ENCODE results near the gene ASS1.

DNA sequence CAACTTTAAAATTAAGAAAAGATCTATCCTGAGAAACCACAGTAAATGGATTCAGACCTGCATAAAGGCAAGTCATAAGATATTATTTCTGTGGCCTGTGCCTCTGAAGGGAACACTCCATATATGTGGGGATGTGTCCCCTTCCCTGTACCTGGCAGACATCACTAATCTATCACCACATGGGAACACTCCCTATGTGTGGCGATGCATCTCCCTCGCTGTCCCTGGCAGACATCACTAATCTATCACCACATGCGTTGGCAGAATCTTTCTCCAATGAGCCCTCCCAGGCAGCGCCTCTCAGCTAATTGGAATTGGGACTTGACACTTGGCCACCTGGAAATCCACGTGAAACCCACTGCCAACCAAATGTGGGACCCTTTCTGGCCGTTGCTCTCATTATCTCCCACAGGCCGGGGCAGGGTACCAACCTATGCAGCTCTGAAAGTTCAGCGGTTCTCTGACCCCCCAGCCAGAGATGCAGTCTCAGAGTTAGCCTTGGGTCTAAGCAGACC is 25.2 kb upstream of the ASS1 start:
- TF ChIP-seq, protein P1, sequence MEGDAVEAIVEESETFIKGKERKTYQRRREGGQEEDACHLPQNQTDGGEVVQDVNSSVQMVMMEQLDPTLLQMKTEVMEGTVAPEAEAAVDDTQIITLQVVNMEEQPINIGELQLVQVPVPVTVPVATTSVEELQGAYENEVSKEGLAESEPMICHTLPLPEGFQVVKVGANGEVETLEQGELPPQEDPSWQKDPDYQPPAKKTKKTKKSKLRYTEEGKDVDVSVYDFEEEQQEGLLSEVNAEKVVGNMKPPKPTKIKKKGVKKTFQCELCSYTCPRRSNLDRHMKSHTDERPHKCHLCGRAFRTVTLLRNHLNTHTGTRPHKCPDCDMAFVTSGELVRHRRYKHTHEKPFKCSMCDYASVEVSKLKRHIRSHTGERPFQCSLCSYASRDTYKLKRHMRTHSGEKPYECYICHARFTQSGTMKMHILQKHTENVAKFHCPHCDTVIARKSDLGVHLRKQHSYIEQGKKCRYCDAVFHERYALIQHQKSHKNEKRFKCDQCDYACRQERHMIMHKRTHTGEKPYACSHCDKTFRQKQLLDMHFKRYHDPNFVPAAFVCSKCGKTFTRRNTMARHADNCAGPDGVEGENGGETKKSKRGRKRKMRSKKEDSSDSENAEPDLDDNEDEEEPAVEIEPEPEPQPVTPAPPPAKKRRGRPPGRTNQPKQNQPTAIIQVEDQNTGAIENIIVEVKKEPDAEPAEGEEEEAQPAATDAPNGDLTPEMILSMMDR (conservative IDR thresholded peaks at IDR 0.05; ENCODE audit: low read depth, low read length) = no peak
- TF ChIP-seq EZH2 (IDR thresholded peaks at IDR 0.05; ENCODE audit: low read length, unreplicated experiment) = no peak
- TF ChIP-seq EZH2phosphoT487 (IDR thresholded peaks at IDR 0.05; ENCODE audit: borderline replicate concordance, low read length) = no peak
